A673 (cell line): Measurements from ENCODE around the gene SOAT1.

Experiments used
- EZH2 ChIP-seq: fragments of 200-600 bp; sonication (generic); IDR thresholded peaks from 2 replicates; pipeline ENCODE4 v1.6.1; 2017; ENCODE audit warnings: borderline replicate concordance, low read depth, mild to moderate bottlenecking, mixed read lengths, antibody characterized with exemption, low read length; ENCODE audit not compliant: poor library complexity, severe bottlenecking
- TF ChIP-seq, protein P1 (sequence below): fragments of 300-800, 200-600 bp; sonication (generic); conservative IDR thresholded peaks from 2 replicates; pipeline ENCODE4 v1.5.1; 2017; ENCODE audit warnings: low read depth, mild to moderate bottlenecking, antibody characterized with exemption, low read length, moderate library complexity, mixed read lengths

DNA sequence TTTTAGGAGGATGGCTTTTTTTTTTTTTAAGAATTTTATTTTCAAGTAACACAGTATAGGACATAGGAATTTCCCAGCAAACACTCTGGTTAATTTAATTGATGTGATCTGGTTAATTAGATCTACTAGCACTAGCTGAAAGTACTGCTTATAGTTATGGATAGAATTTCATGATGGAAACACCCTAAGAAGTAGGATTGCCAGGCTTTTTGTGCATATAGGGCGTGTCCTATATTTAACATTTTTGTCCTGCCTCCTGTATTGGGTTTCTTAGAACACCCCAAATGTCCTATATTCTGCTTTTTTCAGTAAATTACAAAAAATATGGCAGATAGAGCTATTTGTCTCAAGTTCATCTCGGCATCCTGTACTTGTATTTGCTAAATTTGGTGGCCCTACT lies 58.6 kb downstream of the SOAT1 start:
- TF ChIP-seq, protein P1, sequence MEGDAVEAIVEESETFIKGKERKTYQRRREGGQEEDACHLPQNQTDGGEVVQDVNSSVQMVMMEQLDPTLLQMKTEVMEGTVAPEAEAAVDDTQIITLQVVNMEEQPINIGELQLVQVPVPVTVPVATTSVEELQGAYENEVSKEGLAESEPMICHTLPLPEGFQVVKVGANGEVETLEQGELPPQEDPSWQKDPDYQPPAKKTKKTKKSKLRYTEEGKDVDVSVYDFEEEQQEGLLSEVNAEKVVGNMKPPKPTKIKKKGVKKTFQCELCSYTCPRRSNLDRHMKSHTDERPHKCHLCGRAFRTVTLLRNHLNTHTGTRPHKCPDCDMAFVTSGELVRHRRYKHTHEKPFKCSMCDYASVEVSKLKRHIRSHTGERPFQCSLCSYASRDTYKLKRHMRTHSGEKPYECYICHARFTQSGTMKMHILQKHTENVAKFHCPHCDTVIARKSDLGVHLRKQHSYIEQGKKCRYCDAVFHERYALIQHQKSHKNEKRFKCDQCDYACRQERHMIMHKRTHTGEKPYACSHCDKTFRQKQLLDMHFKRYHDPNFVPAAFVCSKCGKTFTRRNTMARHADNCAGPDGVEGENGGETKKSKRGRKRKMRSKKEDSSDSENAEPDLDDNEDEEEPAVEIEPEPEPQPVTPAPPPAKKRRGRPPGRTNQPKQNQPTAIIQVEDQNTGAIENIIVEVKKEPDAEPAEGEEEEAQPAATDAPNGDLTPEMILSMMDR = no peak
- TF ChIP-seq EZH2 = no peak
